Liver (tissue), 9 donors: ENCODE measurements around the gene C13orf42. TPM values are rescaled to one million over a fixed set of nuclear protein-coding genes. Genes with fewer than 3 reads are reported as not detected.

Source experiments
- DNase-seq: peaks from one replicate; pipeline ENCODE4 v3.0.0-alpha.2; 2017; ENCODE audit warnings: low spot score
- H3K27ac ChIP-seq, 2 donors: one replicate each; pipeline ENCODE4 v1.7.0; 2013; ENCODE audit warnings: inconsistent platforms in 2 of 2, low read length in 2 of 2, control low read depth in 1 of 2, low read depth in 1 of 2, mild to moderate bottlenecking in 1 of 2
- H3K27me3 ChIP-seq, 4 donors: one replicate each; pipeline versions ENCODE4 v1.6.1 to v1.7.0; 2013; ENCODE audit warnings: low read length in 3 of 4, inconsistent platforms in 1 of 4, mild to moderate bottlenecking in 1 of 4, moderate library complexity in 1 of 4; ENCODE audit not compliant: control insufficient read depth in 4 of 4, insufficient read depth in 4 of 4
- H3K36me3 ChIP-seq, 4 donors: one replicate each; pipeline versions ENCODE4 v1.6.1 to v1.7.0; 2013; ENCODE audit warnings: low read length in 3 of 4, mild to moderate bottlenecking in 3 of 4, low read depth in 1 of 4, moderate library complexity in 1 of 4; ENCODE audit not compliant: control insufficient read depth in 4 of 4, insufficient read depth in 3 of 4
- H3K4me1 ChIP-seq, 4 donors: one replicate each; pipeline versions ENCODE4 v1.6.1 to v1.7.0; 2013; ENCODE audit warnings: low read length in 3 of 4, mild to moderate bottlenecking in 3 of 4, moderate library complexity in 1 of 4; ENCODE audit not compliant: control insufficient read depth in 4 of 4, insufficient read depth in 4 of 4
- H3K4me3 ChIP-seq, 3 donors: one replicate each; pipeline versions ENCODE4 v1.6.1 to v1.7.0; 2013; ENCODE audit warnings: low read length in 3 of 3, control low read depth in 1 of 3, low read depth in 1 of 3, mild to moderate bottlenecking in 1 of 3
- H3K9ac ChIP-seq, 2 donors: one replicate each; pipeline ENCODE4 v1.7.0; 2013; ENCODE audit warnings: low read length in 2 of 2, mild to moderate bottlenecking in 2 of 2, moderate library complexity in 2 of 2, control low read depth in 1 of 2, low read depth in 1 of 2
- H3K9me3 ChIP-seq, 4 donors: one replicate each; pipeline versions ENCODE4 v1.6.1 to v1.7.0; 2013; ENCODE audit warnings: low read length in 3 of 4; ENCODE audit not compliant: control insufficient read depth in 4 of 4
- EGR1 ChIP-seq, 2 donors: IDR thresholded peaks; 2 replicates each; pipeline ENCODE4 v1.6.1; 2016 to 2018; ENCODE audit warnings: antibody characterized with exemption in 2 of 2, low read depth in 2 of 2
- FOXA1 ChIP-seq: IDR thresholded peaks from 2 replicates; pipeline ENCODE4 v1.6.1; 2016; ENCODE audit warnings: antibody characterized with exemption
- FOXA2 ChIP-seq: IDR thresholded peaks from 2 replicates; pipeline ENCODE4 v1.6.1; 2016; ENCODE audit warnings: antibody characterized with exemption
- GABPA ChIP-seq, 2 donors: IDR thresholded peaks in 1 of 2; conservative IDR thresholded peaks in 1 of 2; 2 replicates each; pipeline ENCODE4 v1.6.1; 2016; ENCODE audit warnings: antibody characterized with exemption in 2 of 2, mild to moderate bottlenecking in 1 of 2, moderate library complexity in 1 of 2
- HNF4A ChIP-seq, 2 donors: conservative IDR thresholded peaks; 2 replicates each; pipeline ENCODE4 v1.6.1; 2016; ENCODE audit warnings: antibody characterized with exemption in 2 of 2, mild to moderate bottlenecking in 2 of 2
- HNF4G ChIP-seq: IDR thresholded peaks from 2 replicates; pipeline ENCODE4 v1.6.1; 2016; ENCODE audit warnings: antibody characterized with exemption
- JUND ChIP-seq, 2 donors: IDR thresholded peaks; 2 replicates each; pipeline ENCODE4 v1.6.1; 2016; ENCODE audit warnings: antibody characterized with exemption in 2 of 2
- NR2F2 ChIP-seq: IDR thresholded peaks from 2 replicates; pipeline ENCODE4 v1.6.1; 2016; ENCODE audit warnings: antibody characterized with exemption
- RAD21 ChIP-seq, 2 donors: IDR thresholded peaks; 2 replicates each; pipeline ENCODE4 v1.6.1; 2016; ENCODE audit warnings: antibody characterized with exemption in 2 of 2, mild to moderate bottlenecking in 2 of 2
- RXRA ChIP-seq, 2 donors: IDR thresholded peaks; 2 replicates each; pipeline ENCODE4 v1.6.1; 2017 to 2018; ENCODE audit warnings: antibody characterized with exemption in 2 of 2, mild to moderate bottlenecking in 1 of 2
- SP1 ChIP-seq: IDR thresholded peaks from 2 replicates; pipeline ENCODE4 v1.6.1; 2018; ENCODE audit warnings: antibody characterized with exemption, mild to moderate bottlenecking
- TAF1 ChIP-seq: conservative IDR thresholded peaks from 2 replicates; pipeline ENCODE4 v1.6.1; 2016; ENCODE audit warnings: antibody characterized with exemption, mild to moderate bottlenecking
- YY1 ChIP-seq: IDR thresholded peaks from 2 replicates; pipeline ENCODE4 v1.6.1; 2016; ENCODE audit warnings: antibody characterized with exemption, mild to moderate bottlenecking
- polyA plus RNA-seq, 2 donors: library from polyadenylated mRNA; stranded (reverse) in 1 of 2; unstranded in 1 of 2; fragments of 200-250 nt in 1 of 2; fragments of >200 nt in 1 of 2; fragmentation: Nextera tagmentation in 1 of 2; extraction: Ambion mirVana in 1 of 2; gene quantifications; one replicate each; pipeline versions ENCODE4 v1.2.1 to v1.2.3, GENCODE V29; 2013 to 2015
- total RNA-seq, 2 donors: library from RNA; depleted of rRNA; stranded (reverse); fragments of >200 nt; gene quantifications; one replicate each; pipeline ENCODE4 v1.2.3, GENCODE V29; 2014
- TF ChIP-seq, protein P1 (sequence below): IDR thresholded peaks from 2 replicates; pipeline ENCODE4 v1.6.1; 2016; ENCODE audit warnings: antibody characterized with exemption
- TF ChIP-seq, protein P2 (sequence below): IDR thresholded peaks from 2 replicates; pipeline ENCODE4 v1.6.1; 2016; ENCODE audit warnings: antibody characterized with exemption, mild to moderate bottlenecking
- TF ChIP-seq, protein P3 (sequence below): fragments of 150-350 bp; IDR thresholded peaks from 2 replicates; pipeline ENCODE4 v1.5.1; 2017; ENCODE audit warnings: improper control_type of control experiment, low read depth, low read length; ENCODE audit not compliant: missing input control
- TF ChIP-seq, protein P4 (sequence below): IDR thresholded peaks from 2 replicates; pipeline ENCODE4 v1.6.1; 2016; ENCODE audit warnings: antibody characterized with exemption
- TF ChIP-seq, protein P5 (sequence below): IDR thresholded peaks from 2 replicates; pipeline ENCODE4 v1.6.1; 2016; ENCODE audit warnings: antibody characterized with exemption
- donor health status: healthy.
- donor health status: healthy.
- donor health status: healthy.
- donor health status: healthy.
- donor health status: healthy.

The C13orf42 gene
- total and polyA plus RNA-seq, 4 donors = 0.08 TPM; not detected in 3

DNA sequence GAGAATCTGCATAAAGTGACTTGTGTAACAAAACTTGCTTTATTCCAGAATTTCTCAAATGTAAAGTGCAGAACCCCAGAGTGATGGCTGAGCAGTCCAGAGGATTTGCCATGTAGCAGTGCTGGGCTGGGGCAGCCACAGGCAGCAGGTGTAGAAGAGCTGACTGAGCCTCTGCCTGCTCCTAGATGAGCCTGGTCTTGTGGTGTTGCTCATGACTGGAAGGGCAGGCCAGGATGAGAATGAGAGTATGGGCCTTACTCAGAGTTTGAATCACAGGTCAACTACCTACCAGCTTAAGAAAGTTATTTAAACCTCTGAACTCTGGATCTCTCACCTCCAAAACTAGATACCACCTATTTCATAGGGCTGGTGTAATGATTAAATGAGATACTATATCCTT lies 2.9 kb upstream of the C13orf42 start:
- no peak for DNase-seq
- no peak overlapping the region for H3K27ac ChIP-seq
- H3K9ac ChIP-seq = no peak overlapping the region
- no peaks in the 10 kb centered on the region for H3K36me3 ChIP-seq
- no peaks in the 10 kb centered on the region for H3K27me3 ChIP-seq
- peaks cover 0 to 7% (median 5%) of the 10 kb centered on the region in 4 donors for H3K9me3 ChIP-seq
- no peak overlapping the region for H3K4me3 ChIP-seq
- TF ChIP-seq, protein P1, sequence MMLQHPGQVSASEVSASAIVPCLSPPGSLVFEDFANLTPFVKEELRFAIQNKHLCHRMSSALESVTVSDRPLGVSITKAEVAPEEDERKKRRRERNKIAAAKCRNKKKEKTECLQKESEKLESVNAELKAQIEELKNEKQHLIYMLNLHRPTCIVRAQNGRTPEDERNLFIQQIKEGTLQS = no peak
- no peak for TF ChIP-seq JUND (IDR thresholded peaks at IDR 0.05)
- TF ChIP-seq, protein P2, sequence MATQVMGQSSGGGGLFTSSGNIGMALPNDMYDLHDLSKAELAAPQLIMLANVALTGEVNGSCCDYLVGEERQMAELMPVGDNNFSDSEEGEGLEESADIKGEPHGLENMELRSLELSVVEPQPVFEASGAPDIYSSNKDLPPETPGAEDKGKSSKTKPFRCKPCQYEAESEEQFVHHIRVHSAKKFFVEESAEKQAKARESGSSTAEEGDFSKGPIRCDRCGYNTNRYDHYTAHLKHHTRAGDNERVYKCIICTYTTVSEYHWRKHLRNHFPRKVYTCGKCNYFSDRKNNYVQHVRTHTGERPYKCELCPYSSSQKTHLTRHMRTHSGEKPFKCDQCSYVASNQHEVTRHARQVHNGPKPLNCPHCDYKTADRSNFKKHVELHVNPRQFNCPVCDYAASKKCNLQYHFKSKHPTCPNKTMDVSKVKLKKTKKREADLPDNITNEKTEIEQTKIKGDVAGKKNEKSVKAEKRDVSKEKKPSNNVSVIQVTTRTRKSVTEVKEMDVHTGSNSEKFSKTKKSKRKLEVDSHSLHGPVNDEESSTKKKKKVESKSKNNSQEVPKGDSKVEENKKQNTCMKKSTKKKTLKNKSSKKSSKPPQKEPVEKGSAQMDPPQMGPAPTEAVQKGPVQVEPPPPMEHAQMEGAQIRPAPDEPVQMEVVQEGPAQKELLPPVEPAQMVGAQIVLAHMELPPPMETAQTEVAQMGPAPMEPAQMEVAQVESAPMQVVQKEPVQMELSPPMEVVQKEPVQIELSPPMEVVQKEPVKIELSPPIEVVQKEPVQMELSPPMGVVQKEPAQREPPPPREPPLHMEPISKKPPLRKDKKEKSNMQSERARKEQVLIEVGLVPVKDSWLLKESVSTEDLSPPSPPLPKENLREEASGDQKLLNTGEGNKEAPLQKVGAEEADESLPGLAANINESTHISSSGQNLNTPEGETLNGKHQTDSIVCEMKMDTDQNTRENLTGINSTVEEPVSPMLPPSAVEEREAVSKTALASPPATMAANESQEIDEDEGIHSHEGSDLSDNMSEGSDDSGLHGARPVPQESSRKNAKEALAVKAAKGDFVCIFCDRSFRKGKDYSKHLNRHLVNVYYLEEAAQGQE = no peak
- TF ChIP-seq, protein P3, sequence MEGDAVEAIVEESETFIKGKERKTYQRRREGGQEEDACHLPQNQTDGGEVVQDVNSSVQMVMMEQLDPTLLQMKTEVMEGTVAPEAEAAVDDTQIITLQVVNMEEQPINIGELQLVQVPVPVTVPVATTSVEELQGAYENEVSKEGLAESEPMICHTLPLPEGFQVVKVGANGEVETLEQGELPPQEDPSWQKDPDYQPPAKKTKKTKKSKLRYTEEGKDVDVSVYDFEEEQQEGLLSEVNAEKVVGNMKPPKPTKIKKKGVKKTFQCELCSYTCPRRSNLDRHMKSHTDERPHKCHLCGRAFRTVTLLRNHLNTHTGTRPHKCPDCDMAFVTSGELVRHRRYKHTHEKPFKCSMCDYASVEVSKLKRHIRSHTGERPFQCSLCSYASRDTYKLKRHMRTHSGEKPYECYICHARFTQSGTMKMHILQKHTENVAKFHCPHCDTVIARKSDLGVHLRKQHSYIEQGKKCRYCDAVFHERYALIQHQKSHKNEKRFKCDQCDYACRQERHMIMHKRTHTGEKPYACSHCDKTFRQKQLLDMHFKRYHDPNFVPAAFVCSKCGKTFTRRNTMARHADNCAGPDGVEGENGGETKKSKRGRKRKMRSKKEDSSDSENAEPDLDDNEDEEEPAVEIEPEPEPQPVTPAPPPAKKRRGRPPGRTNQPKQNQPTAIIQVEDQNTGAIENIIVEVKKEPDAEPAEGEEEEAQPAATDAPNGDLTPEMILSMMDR = no peak
- no peak for TF ChIP-seq SP1
- no peak for TF ChIP-seq RXRA (IDR thresholded peaks at IDR 0.05)
- TF ChIP-seq HNF4G = no peak
- no peak for TF ChIP-seq FOXA2
- TF ChIP-seq, protein P4, sequence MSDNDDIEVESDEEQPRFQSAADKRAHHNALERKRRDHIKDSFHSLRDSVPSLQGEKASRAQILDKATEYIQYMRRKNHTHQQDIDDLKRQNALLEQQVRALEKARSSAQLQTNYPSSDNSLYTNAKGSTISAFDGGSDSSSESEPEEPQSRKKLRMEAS = no peak
- TF ChIP-seq HNF4A (conservative IDR thresholded peaks at IDR 0.05) = no peak
- no peak for TF ChIP-seq GABPA (IDR thresholded peaks at IDR 0.05 in 1 of 2, conservative IDR thresholded peaks at IDR 0.05 in 1 of 2)
- no peak for TF ChIP-seq YY1
- TF ChIP-seq, protein P5, sequence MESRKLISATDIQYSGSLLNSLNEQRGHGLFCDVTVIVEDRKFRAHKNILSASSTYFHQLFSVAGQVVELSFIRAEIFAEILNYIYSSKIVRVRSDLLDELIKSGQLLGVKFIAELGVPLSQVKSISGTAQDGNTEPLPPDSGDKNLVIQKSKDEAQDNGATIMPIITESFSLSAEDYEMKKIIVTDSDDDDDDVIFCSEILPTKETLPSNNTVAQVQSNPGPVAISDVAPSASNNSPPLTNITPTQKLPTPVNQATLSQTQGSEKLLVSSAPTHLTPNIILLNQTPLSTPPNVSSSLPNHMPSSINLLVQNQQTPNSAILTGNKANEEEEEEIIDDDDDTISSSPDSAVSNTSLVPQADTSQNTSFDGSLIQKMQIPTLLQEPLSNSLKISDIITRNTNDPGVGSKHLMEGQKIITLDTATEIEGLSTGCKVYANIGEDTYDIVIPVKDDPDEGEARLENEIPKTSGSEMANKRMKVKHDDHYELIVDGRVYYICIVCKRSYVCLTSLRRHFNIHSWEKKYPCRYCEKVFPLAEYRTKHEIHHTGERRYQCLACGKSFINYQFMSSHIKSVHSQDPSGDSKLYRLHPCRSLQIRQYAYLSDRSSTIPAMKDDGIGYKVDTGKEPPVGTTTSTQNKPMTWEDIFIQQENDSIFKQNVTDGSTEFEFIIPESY = no peak
- TF ChIP-seq NR2F2 = no peak
- no peak for TF ChIP-seq EGR1 (IDR thresholded peaks at IDR 0.05; ENCODE audit: low read depth in 2 of 2)
- TF ChIP-seq RAD21 (IDR thresholded peaks at IDR 0.05) = no peak
- TF ChIP-seq TAF1 = no peak
- TF ChIP-seq FOXA1 = no peak
- no peaks in the 10 kb centered on the region for H3K4me1 ChIP-seq
